GM23338 (cell line): Measurements from ENCODE around the gene PYDC2. TPM values are rescaled to one million over a fixed set of nuclear protein-coding genes. Genes with fewer than 3 reads are reported as not detected.

Experiments used
- ATAC-seq: fragments of 200-7000 bp; cut with Tn5 transposase; 3 replicates; pipeline ENCODE4 v1.9.1; 2020
- DNase-seq: peaks from one replicate; pipeline ENCODE4 v3.0.0-alpha.2; 2015; ENCODE audit warnings: low spot score
- H2AFZ ChIP-seq: fragments of 200-600 bp; sonication (generic); 2 replicates; pipeline ENCODE4 v1.8.0; 2016; ENCODE audit warnings: antibody characterized with exemption, mild to moderate bottlenecking, moderate library complexity
- H3F3A ChIP-seq: fragments of 200-600 bp; sonication (generic); replicated peaks from 2 replicates; pipeline ENCODE4 v1.8.0; 2017; ENCODE audit warnings: antibody characterized with exemption, mixed run types, low read depth
- H3K27ac ChIP-seq: fragments of 200-600 bp; sonication (generic); 2 replicates; pipeline ENCODE4 v1.6.1; 2016; ENCODE audit warnings: low read depth
- H3K27me3 ChIP-seq: fragments of 200-600 bp; sonication (generic); 2 replicates; pipeline ENCODE4 v1.8.0; 2016; ENCODE audit warnings: mild to moderate bottlenecking, mixed run types, moderate library complexity; ENCODE audit not compliant: insufficient read depth
- H3K36me3 ChIP-seq: fragments of 200-600 bp; sonication (generic); 2 replicates; pipeline ENCODE4 v1.8.0; 2016; ENCODE audit warnings: mild to moderate bottlenecking; ENCODE audit not compliant: insufficient read depth
- H3K4me1 ChIP-seq: fragments of 200-600 bp; sonication (generic); 2 replicates; pipeline ENCODE4 v1.8.0; 2016; ENCODE audit warnings: mild to moderate bottlenecking, moderate library complexity; ENCODE audit not compliant: insufficient read depth
- H3K4me2 ChIP-seq: fragments of 200-600 bp; sonication (generic); 2 replicates; pipeline ENCODE4 v1.7.1; 2017; ENCODE audit warnings: mixed run types
- H3K4me3 ChIP-seq: fragments of 200-600 bp; sonication (generic); 2 replicates; pipeline ENCODE4 v1.6.1; 2016; ENCODE audit warnings: mixed run types
- H3K79me2 ChIP-seq: fragments of 200-600 bp; sonication (generic); replicated peaks from 2 replicates; pipeline ENCODE4 v1.8.0; 2017; ENCODE audit warnings: mild to moderate bottlenecking; ENCODE audit not compliant: insufficient read depth
- H3K9me2 ChIP-seq: fragments of 200-600 bp; sonication (generic); 2 replicates; pipeline ENCODE4 v1.8.0; 2017; ENCODE audit not compliant: insufficient read depth
- H4K20me1 ChIP-seq: fragments of 200-600 bp; sonication (generic); replicated peaks from 2 replicates; pipeline ENCODE4 v1.8.0; 2017; ENCODE audit warnings: mild to moderate bottlenecking; ENCODE audit not compliant: insufficient read depth
- H3K27ac Mint-ChIP-seq: 2 replicates; pipeline ENCODE4 v1.8.0; 2020; ENCODE audit warnings: inconsistent platforms, mild to moderate bottlenecking, moderate library complexity, mixed read lengths
- H3K27me3 Mint-ChIP-seq: 3 replicates; pipeline ENCODE4 v1.8.0; 2022; ENCODE audit warnings: low read depth, mild to moderate bottlenecking, moderate library complexity, mixed read lengths, inconsistent platforms; ENCODE audit not compliant: insufficient read depth, poor library complexity
- H3K36me3 Mint-ChIP-seq: 3 replicates; pipeline ENCODE4 v1.8.0; 2021; ENCODE audit warnings: low read depth, mild to moderate bottlenecking, inconsistent platforms, moderate library complexity, mixed read lengths
- H3K4me1 Mint-ChIP-seq: 3 replicates; pipeline ENCODE4 v1.8.0; 2020; ENCODE audit warnings: mild to moderate bottlenecking, inconsistent platforms, mixed read lengths
- H3K4me3 Mint-ChIP-seq: 3 replicates; pipeline ENCODE4 v1.8.0; 2021; ENCODE audit warnings: moderate library complexity, mild to moderate bottlenecking, inconsistent platforms, mixed read lengths
- H3K9me3 Mint-ChIP-seq: 3 replicates; pipeline ENCODE4 v1.8.0; 2020; ENCODE audit warnings: moderate library complexity, mild to moderate bottlenecking, inconsistent platforms, mixed read lengths
- CTCF ChIP-seq, 2 experiments: fragments of 200-600 bp in 1 of 2; sonication (generic) in 1 of 2; conservative IDR thresholded peaks; 2 replicates each; pipeline versions ENCODE4 v1.5.1 to v1.6.1; 2016 to 2017; ENCODE audit warnings: antibody characterized with exemption in 2 of 2, low read depth in 2 of 2, mild to moderate bottlenecking in 2 of 2, moderate library complexity in 1 of 2
- EZH2 ChIP-seq: fragments of 200-600 bp; sonication (generic); IDR thresholded peaks from one replicate; pipeline ENCODE4 v1.8.0; 2017; ENCODE audit warnings: antibody characterized with exemption, mild to moderate bottlenecking, low read depth; ENCODE audit not compliant: unreplicated experiment
- ZNF114 ChIP-seq: fragments of 250-450 bp; sonication (Bioruptor Pico); IDR thresholded peaks from 2 replicates; pipeline ENCODE4 v1.5.0; 2020; ENCODE audit warnings: mild to moderate bottlenecking, moderate library complexity
- ZNF331 ChIP-seq: fragments of 250-450 bp; sonication (Bioruptor Pico); IDR thresholded peaks from 2 replicates; pipeline ENCODE4 v1.5.0; 2020; ENCODE audit warnings: low read depth, mild to moderate bottlenecking, moderate library complexity
- ZNF462 ChIP-seq: fragments of 250-450 bp; sonication (Bioruptor Pico); IDR thresholded peaks from 2 replicates; pipeline ENCODE4 v1.5.0; 2020; ENCODE audit warnings: mild to moderate bottlenecking, moderate library complexity
- polyA plus RNA-seq: library from polyadenylated mRNA; unstranded; fragments of >200 nt; fragmentation: Nextera tagmentation; extraction: Ambion mirVana; gene quantifications from 2 replicates; pipeline ENCODE4 v1.2.1, GENCODE V29; 2016
- total RNA-seq: library from RNA; depleted of rRNA; stranded (reverse); fragments of >200 nt; shearing (Covaris generic); gene quantifications from 2 replicates; pipeline ENCODE4 v1.2.3, GENCODE V29; 2014

The PYDC2 gene
- total and polyA plus RNA-seq, 2 experiments from 2014 or later = not detected

GRCh38 chr3:191449256-191449655, 11.7 kb upstream of the PYDC2 start:
- H3K9me2 ChIP-seq = no peaks in the 10 kb centered on the region
- no peak for ATAC-seq

GRCh38 chr3:191455257-191455952, 5.6 kb upstream of the PYDC2 start:
- H2AFZ ChIP-seq = 0 out of 2 replicates have a peak overlapping the region, but pooled peaks have one; percentile 95
- no peaks in the 10 kb centered on the region for H3K79me2 ChIP-seq
- Mint-ChIP-seq H3K9me3 (no peaks in the 10 kb centered on the region), H3K27ac (no peak overlapping the region), H3K36me3 (no peaks in the 10 kb centered on the region), H3K27me3 (no peaks in the 10 kb centered on the region), H3K4me1 (no peaks in the 10 kb centered on the region), H3K4me3 (no peak overlapping the region)
- H3F3A ChIP-seq = no peaks in the 10 kb centered on the region
- no peak overlapping the region for H3K4me3 ChIP-seq
- H3K27me3 ChIP-seq = no peaks in the 10 kb centered on the region
- H3K27ac ChIP-seq = no peak overlapping the region
- no peak for TF ChIP-seq EZH2
- TF ChIP-seq CTCF (conservative IDR thresholded peaks at IDR 0.05; ENCODE audit: low read depth in 2 of 2) = no peak
- no peak for TF ChIP-seq ZNF114 (CRISPR knock-in tag)
- TF ChIP-seq ZNF462 (CRISPR knock-in tag) = no peak
- H3K9me2 ChIP-seq = no peaks in the 10 kb centered on the region; the same call in 1 of the 2 replicates
- H3K36me3 ChIP-seq = no peaks in the 10 kb centered on the region
- ATAC-seq (no peak), DNase-seq (no peak)
- H3K4me2 ChIP-seq = no peak overlapping the region
- no peaks in the 10 kb centered on the region for H4K20me1 ChIP-seq
- H3K4me1 ChIP-seq = no peaks in the 10 kb centered on the region

More at GRCh38 chr3:191449256-191449655, 11.7 kb upstream of the PYDC2 start:
- H3K4me3 Mint-ChIP-seq = no peak overlapping the region
- H3K9me3 Mint-ChIP-seq = no peaks in the 10 kb centered on the region
- no peaks in the 10 kb centered on the region for H3K4me1 ChIP-seq
- no peak overlapping the region for H3K27ac Mint-ChIP-seq
- H2AFZ ChIP-seq = no peak overlapping the region
- peaks cover 2% of the 10 kb centered on the region for H3K27me3 Mint-ChIP-seq
- no peaks in the 10 kb centered on the region for H3K4me1 Mint-ChIP-seq
- no peaks in the 10 kb centered on the region for H3K79me2 ChIP-seq
- H3K4me3 ChIP-seq = no peak overlapping the region
- DNase-seq = no peak
- H3K27me3 ChIP-seq = no peaks in the 10 kb centered on the region
- no peak overlapping the region for H3K27ac ChIP-seq
- H3K36me3 ChIP-seq = no peaks in the 10 kb centered on the region
- H3F3A ChIP-seq = no peaks in the 10 kb centered on the region
- no peaks in the 10 kb centered on the region for H3K36me3 Mint-ChIP-seq
- no peaks in the 10 kb centered on the region for H4K20me1 ChIP-seq
- H3K4me2 ChIP-seq = no peak overlapping the region
- TF ChIP-seq ZNF331 (CRISPR knock-in tag) = no peak
